ENCODE data around the gene SOX5. TPM values are rescaled to one million over a fixed set of nuclear protein-coding genes. Genes with fewer than 3 reads are reported as not detected.

The SOX5 gene
- total RNA-seq, 1 donor from 2014 or later, result 20.1 TPM

GRCh38 chr12:23954332-23954731, 4.9 kb upstream of the SOX5 start:
- DNase-seq (no peak), ATAC-seq (no peak)
- Histone ChIP-seq H3K36me3 (no peaks in the 10 kb centered on the region), H3K9me3 (no peaks in the 10 kb centered on the region), H3K4me1 (no peaks in the 10 kb centered on the region), H3K27ac (no peak overlapping the region), H3K27me3 (no peaks in the 10 kb centered on the region), H3K4me3 (no peak overlapping the region)
- TF ChIP-seq, protein P1, sequence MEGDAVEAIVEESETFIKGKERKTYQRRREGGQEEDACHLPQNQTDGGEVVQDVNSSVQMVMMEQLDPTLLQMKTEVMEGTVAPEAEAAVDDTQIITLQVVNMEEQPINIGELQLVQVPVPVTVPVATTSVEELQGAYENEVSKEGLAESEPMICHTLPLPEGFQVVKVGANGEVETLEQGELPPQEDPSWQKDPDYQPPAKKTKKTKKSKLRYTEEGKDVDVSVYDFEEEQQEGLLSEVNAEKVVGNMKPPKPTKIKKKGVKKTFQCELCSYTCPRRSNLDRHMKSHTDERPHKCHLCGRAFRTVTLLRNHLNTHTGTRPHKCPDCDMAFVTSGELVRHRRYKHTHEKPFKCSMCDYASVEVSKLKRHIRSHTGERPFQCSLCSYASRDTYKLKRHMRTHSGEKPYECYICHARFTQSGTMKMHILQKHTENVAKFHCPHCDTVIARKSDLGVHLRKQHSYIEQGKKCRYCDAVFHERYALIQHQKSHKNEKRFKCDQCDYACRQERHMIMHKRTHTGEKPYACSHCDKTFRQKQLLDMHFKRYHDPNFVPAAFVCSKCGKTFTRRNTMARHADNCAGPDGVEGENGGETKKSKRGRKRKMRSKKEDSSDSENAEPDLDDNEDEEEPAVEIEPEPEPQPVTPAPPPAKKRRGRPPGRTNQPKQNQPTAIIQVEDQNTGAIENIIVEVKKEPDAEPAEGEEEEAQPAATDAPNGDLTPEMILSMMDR (IDR thresholded peaks at IDR 0.05), result no peak
- intact Hi-C loops (cut with DNase I), result no loop called here

GRCh38 chr12:23952071-23952470, 2.6 kb upstream of the SOX5 start:
- H3K27me3 ChIP-seq, result no peaks in the 10 kb centered on the region
- intact Hi-C loops (cut with DNase I), result no loop called here
- ATAC-seq (no peak), DNase-seq (no peak)
- TF ChIP-seq, protein P1 (IDR thresholded peaks at IDR 0.05), result no peak
- H3K4me3 ChIP-seq, result no peak overlapping the region
- no peak overlapping the region for H3K27ac ChIP-seq
- no peaks in the 10 kb centered on the region for H3K4me1 ChIP-seq
- no peaks in the 10 kb centered on the region for H3K36me3 ChIP-seq
- no peaks in the 10 kb centered on the region for H3K9me3 ChIP-seq

DNA sequence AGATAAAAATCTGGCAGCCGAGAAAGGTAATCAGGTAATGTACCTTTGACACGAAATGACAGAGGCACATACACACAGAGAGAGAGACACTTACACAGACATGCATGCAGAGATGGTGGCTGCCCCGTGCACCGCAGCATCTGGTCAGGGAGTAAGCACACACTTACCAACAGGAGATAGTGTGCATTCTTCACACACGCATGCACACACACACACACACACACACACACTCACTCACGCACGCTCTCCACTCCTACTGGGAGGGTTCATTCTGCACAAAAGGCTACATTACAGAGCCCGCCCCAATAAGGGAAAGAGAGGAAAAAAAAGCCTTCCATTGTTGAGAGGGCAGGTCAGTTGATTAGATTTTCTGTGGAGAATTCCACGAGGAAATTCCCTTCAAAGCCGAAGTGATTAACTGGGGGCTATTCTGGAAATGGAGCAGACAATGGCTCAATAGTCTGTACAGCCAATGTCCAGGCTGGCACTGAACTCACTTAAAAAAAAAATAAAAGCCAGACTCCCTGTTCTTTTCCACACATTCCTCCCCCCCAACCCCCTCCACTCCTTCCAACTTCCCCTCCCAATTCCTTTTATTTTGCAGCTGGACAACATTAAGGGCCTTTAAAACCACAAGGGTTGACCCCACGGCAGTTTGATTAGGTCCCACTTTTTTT, 1.4 kb upstream of the SOX5 start:
- H3K36me3 ChIP-seq, result no peaks in the 10 kb centered on the region
- no peaks in the 10 kb centered on the region for H3K9me3 ChIP-seq
- ATAC-seq, result peak; percentile 66
- no peak overlapping the region for H3K27ac ChIP-seq
- H3K4me3 ChIP-seq, result peak overlapping the region; percentile 49
- peak; percentile 51 for DNase-seq
- no peaks in the 10 kb centered on the region for H3K4me1 ChIP-seq
- TF ChIP-seq, protein P1 (IDR thresholded peaks at IDR 0.05), result no peak
- H3K27me3 ChIP-seq, result no peaks in the 10 kb centered on the region
- intact Hi-C loops (cut with DNase I), result no loop called here

- TF ChIP-seq, protein P1 (IDR thresholded peaks at IDR 0.05), result no peak
- H3K9me3 ChIP-seq, result no peaks in the 10 kb centered on the region
- no peaks in the 10 kb centered on the region for H3K4me1 ChIP-seq
- peak overlapping the region; percentile 49 for H3K4me3 ChIP-seq
- H3K36me3 ChIP-seq, result no peaks in the 10 kb centered on the region
- intact Hi-C loops (cut with DNase I), result no loop called here
- H3K27me3 ChIP-seq, result no peaks in the 10 kb centered on the region
- ATAC-seq, result peak; percentile 55
- H3K27ac ChIP-seq, result no peak overlapping the region
- peak; percentile 50 for DNase-seq
Observed at GRCh38 chr12:23950210-23950774, 822 bp upstream of the SOX5 start.

GRCh38 chr12:23948291-23948690, 1.2 kb downstream of the SOX5 start:
- TF ChIP-seq, protein P1 (IDR thresholded peaks at IDR 0.05), result no peak
- Histone ChIP-seq H3K4me3 (no peak overlapping the region), H3K27ac (no peak overlapping the region), H3K9me3 (no peaks in the 10 kb centered on the region), H3K4me1 (no peaks in the 10 kb centered on the region), H3K27me3 (no peaks in the 10 kb centered on the region), H3K36me3 (no peaks in the 10 kb centered on the region)
- no peak for DNase-seq
- intact Hi-C loops (cut with DNase I), result no loop called here
- ATAC-seq, result no peak

All from upper lobe of right lung (tissue), 1 donor.